ENCODE results near the gene SIRPA. TPM values are rescaled to one million over a fixed set of nuclear protein-coding genes. Genes with fewer than 3 reads are reported as not detected.

SIRPA gene
- total RNA-seq, 1 experiment from 2014 or later: 6.0 TPM

- no peak for TF ChIP-seq CTCF (conservative IDR thresholded peaks at IDR 0.05)
- peaks cover 27 to 28% of the 10 kb centered on the region in 2 experiments for H3K4me1 Mint-ChIP-seq
- Histone ChIP-seq H3K18ac (ENCODE audit: insufficient read length, low read depth, low read length) (no peak overlapping the region), H3K23me2 (ENCODE audit: insufficient read length, low read depth, low read length, poor library complexity, severe bottlenecking) (no peaks in the 10 kb centered on the region), H3K4ac (ENCODE audit: low read depth, low read length) (no peak overlapping the region), H3K4me2 (ENCODE audit: insufficient read depth, insufficient read length, low read length) (no peak overlapping the region), H2AFZ (ENCODE audit: low read length) (no peak overlapping the region), H3K56ac (ENCODE audit: insufficient read length, low read depth, low read length) (no peak overlapping the region), H3K9ac (ENCODE audit: extremely low read depth, insufficient read length, low read length) (no peak overlapping the region), H3K23ac (ENCODE audit: insufficient read length, low read depth, low read length) (no peak overlapping the region), H2BK15ac (ENCODE audit: low read depth, low read length) (no peak overlapping the region), H2BK5ac (ENCODE audit: insufficient read length, low read length) (no peak overlapping the region), H2BK120ac (ENCODE audit: low read depth, low read length, poor library complexity, severe bottlenecking) (no peak overlapping the region), H2BK12ac (ENCODE audit: insufficient read length, low read depth, low read length) (no peak overlapping the region), H2BK20ac (ENCODE audit: low read depth, low read length, poor library complexity, severe bottlenecking) (no peak overlapping the region), H2AK5ac (ENCODE audit: insufficient read length, low read length) (no peak overlapping the region), H4K8ac (replicated peaks; ENCODE audit: insufficient read length, low read depth, low read length) (no peak overlapping the region), H4K91ac (ENCODE audit: insufficient read length, low read depth, low read length) (no peak overlapping the region), H3K9me3 (ENCODE audit: control insufficient read depth, low read depth, low read length) (no peaks in the 10 kb centered on the region), H3K27ac (ENCODE audit: insufficient read length, low read depth, low read length) (no peak overlapping the region), H3K14ac (ENCODE audit: insufficient read depth, low read length) (no peak overlapping the region), H4K5ac (ENCODE audit: insufficient read length, low read depth, low read length) (no peak overlapping the region), H3K4me1 (ENCODE audit: insufficient read depth, low read length) (no peaks in the 10 kb centered on the region), H4K20me1 (ENCODE audit: control insufficient read depth, insufficient read depth, insufficient read length) (no peaks in the 10 kb centered on the region), H3K79me1 (ENCODE audit: insufficient read depth, low read depth, low read length, poor library complexity, severe bottlenecking) (no peaks in the 10 kb centered on the region), H3T11ph (ENCODE audit: low read length) (no peak overlapping the region), H3K27me3 (ENCODE audit: insufficient read depth, low read length) (no peaks in the 10 kb centered on the region), H3K79me2 (ENCODE audit: insufficient read depth, low read length) (no peaks in the 10 kb centered on the region)
- H3K9me3 Mint-ChIP-seq: no peaks in the 10 kb centered on the region
- DNase-seq: no peak
- peak overlapping the region in 1 of 3 experiments; percentile 53; a peak in 1 of 7 replicates for H3K27ac Mint-ChIP-seq
- H3K4me3 Mint-ChIP-seq: peak overlapping the region in 1 of 2 experiments; percentile 53; a peak in 1 of 5 replicates
- WGBS (ENCODE audit: extremely low coverage, insufficient read length, low lambda C conversion rate): no CpG with 5 or more reads among the region's 4 CpGs
- peaks cover 26% of the 10 kb centered on the region for H3K27me3 Mint-ChIP-seq (ENCODE audit: low read depth)
- peaks cover 0 to 3% (median 0%) of the 10 kb centered on the region in 3 experiments; a peak in 1 of 7 replicates for H3K36me3 Mint-ChIP-seq (ENCODE audit: insufficient read depth in 1 of 3, low read depth in 3 of 3)
Measured at GRCh38 chr20:1902188-1902587, 7.0 kb downstream of the SIRPA start.

Data from H9 (cell line).